Epidermal melanocyte (primary cell): ENCODE results near the gene PLCB4.

Experiments
- DNase-seq: peaks from one replicate; pipeline ENCODE4 v3.0.0; 2011; ENCODE audit warnings: low spot score; ENCODE audit not compliant: insufficient read length

The PLCB4 gene

DNA sequence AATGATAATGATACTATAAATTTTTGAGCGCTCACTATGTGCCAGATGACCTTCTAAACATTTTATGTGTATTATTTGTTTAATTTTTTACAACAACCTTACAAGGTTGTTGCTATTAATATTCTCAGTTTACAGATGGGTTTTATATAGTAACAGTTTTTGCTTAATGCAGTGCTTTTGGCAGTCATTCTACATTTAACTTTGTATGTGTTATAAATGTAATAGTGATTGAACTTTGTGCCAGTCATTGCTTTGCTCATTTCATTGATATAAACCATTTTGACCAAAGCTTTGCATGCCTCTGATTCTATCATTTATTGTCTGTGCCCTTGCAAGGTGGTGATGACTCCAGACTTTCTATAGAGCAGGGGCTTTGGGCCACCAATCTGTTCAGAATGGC, 239.2 kb downstream of the PLCB4 start:
- no peak for DNase-seq

DNA sequence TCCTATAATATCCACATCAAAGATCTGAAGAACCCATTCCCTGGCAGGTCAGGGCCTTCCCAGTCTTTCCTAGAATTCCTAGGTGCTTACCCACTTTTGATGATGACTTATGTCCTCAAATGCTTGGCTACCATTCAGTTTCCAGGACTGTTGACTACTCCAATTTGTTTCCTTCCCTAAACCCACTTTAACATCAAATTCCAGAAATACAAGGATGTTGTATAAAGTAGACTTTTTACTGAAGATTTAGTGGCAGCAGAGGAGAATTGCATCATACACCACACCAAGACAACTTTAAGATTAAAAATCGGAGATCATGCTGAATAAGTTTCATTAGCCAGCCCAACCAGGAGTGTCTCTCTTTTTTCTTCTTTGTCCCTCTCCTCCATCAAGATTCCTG, 242.2 kb downstream of the PLCB4 start:
- DNase-seq: no peak

DNA sequence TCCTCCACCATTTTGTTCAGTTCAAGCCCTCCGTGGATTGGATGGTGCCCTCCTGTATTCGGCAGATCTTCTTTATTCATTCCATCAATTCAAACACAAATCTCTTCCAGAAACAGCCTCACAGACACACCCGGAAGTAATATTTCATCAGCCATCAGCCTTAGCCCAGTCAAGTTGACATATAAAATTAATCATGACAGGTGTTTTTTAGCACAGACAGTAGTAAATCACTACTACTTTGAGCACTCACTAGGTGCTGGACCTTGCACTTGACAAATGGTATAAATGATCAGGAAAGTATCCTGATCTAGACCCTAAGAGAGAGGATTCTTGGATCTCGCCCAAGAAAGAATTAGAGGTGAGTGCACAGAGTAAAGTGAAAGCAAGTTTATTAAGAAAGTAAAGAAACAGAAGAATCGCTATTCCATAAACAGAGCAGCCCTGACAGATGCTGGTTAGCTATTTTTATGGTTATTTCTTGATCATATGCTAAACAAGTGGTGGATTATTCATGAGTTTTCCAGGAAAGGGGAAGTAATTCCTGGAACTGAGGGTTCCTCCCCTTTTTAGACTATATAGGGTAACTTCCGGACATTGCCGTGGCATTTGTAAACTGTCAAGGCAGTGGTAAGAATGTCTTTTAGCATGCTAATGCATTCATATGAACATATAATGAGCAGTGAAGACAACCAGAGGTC, 250.9 kb downstream of the PLCB4 start:
- no peak for DNase-seq

DNA sequence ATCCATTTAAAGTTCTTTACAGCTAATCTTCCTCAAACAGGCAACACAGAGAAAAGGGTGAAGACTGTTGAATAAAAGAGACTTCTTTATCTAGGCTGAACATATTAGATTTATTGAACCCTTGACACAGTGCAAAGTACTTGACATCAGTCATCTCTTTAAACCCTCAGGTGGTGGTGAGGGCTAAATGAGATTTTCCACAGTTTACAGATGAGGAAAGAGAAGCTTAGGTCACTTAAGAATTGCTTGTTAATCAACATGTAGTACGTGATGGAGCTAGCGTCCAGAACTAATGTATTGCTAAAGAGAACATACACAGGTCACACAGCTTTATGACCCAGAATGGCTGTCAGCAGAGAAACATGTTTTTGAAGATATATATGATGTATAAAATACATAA, 252.1 kb downstream of the PLCB4 start:
- no peak for DNase-seq

DNA sequence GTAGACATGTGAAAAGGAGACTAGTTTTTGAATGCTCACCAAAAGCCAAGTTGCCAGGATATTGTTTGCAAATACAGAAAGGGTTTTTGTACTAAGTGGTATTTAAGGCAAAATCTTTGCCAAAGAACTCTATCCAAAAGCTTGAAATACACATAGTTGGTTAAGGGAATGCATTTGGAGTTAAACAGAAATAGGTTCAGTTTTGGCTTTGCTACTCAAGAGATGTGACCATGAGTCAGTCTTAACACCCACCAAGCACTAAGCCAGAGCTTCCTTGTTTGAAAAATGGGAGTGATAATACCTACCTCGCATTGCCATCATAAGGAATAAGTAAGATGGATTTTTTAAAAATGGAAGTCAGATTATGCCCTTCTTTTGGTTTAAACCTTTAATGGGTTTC, 253.8 kb downstream of the PLCB4 start:
- DNase-seq: no peak

DNA sequence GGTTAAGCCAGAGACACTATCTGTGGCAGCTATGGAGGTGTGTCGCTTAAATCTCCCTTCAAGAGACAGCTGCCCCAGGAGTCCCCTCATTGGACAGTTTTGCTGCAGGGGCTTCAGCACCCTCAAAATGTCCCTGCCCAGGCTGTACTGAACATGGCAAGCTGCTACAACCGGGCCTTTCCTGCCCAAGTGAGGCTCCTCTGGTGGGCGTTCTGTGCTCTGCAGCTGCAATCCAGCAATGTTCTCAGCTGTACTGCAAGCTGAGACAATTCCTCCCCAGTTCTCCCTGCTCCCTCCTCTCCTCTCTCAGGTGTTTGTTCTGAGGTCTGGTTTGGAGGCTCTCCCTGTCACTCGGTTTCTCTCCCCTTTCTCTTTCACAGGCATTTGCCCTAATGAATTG, 254.7 kb downstream of the PLCB4 start:
- no peak for DNase-seq

DNA sequence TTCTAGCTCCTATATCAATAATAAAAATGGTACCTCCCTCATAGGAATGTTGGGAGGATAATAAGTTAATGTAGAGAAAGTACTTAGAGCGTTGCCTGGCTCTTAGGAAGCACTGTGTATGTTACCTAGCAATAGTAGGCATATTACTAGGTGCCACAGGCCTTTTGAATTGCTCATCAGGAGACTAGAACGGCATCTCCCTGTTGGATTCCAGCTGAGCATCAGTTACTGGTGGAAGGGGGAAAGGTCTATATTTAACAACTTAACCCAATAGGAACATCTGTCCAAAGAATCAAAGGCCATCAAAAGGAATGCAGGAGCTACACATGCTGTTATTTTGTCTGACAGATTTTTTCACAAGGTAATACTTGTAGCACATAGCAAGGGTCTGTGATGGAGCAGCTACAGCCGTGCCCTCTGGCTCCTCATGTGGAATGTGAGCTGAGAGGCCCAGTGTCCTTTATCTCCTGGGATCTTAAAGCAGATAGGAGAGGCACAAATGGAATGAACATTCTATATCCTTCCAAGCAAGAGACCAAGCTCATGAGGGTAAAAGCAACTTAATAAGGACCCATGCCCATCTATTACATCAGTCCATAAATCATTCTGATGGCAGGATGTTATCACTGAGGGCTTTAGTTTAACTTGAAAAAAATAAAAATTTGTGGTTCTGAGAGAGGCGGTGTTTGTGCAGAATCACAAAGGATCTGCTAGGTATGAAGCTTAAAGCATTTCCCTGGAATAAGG, 260.6 kb downstream of the PLCB4 start:
- no peak for DNase-seq

DNA sequence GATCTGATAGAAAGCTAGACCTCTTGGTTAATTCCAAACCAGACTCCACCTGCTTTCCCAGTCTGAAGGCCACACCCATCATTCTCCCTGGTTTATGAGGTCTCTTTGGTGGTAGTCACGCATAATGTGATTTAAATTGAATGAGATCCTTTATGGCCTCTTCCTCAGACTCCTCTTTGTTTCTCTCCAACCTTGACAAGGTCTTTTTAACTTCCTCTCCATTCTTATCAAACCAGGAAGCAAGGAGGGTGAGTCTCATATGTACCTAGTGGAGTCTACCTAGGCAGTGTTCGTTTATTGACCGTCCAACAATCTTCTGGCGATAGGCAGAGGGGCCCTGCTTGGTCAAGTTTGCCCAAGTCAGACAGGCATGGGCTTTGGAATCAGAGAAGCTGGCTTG, 261.3 kb downstream of the PLCB4 start:
- DNase-seq: no peak

DNA sequence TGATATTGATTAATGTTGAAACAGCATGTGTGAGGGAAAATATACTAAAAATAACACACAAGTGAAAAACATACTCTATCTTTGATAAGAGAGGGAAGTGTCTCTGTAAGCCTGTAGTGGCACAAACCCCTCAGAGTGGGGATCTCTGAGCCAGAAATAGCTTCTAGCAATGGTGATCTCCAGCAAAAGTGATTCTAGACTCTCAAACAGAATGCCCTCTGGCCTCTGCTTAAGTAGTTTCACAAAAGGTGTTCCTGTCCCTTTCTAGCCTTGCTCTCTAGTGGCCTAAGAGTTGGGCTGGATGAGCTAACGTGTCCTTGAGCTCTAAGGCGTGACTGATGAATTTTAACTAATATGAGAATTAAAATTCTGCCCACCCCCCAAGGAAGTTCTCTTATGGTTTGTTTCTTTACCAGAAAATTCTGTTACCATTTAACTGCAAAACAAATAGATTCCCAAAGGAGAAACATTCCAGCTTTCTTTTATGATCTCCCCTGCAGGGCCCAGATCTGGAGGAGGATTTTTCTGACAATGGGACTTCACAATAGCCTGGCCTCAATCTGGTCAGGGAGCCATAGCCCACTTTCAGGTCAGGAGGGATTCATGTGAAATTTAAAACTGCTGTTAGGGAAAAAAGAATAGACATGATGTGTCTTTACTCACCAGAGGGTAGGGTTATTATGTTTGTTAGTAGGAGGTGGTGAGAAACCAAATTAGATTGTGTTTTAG, 263.0 kb downstream of the PLCB4 start:
- no peak for DNase-seq

DNA sequence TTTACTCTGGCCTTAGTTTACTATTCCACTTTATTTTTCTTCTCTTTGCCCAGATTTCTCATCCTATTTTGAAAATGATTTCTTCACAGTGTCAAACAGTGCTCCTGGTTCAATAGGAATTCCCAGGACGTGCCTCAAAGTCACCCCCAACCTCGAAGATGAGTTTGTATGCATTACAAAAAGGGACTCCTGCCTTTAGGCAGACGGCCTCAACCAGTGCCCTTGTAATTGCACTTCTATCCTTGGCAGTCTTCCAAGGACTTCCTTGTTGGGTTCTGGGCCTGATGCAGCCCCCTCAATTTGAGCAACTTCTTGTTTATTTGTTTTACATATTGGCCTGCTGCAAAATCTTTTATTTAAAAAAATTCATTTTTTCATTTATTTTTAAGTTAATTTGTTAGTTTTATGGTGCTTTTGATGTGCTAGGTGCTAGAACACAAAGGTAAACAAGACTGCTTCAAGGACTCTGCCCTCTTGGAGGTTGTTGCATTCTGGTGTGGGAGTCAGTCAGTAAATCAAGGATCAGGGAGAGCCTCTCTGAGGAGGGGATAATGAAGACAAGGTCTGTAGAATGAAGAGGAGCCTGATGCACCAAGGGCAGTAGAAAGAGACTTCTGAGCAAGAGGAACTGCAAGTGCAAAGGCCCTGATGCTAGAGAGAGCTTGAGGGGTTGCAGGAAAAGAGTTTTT, 264.0 kb downstream of the PLCB4 start:
- DNase-seq: no peak

DNA sequence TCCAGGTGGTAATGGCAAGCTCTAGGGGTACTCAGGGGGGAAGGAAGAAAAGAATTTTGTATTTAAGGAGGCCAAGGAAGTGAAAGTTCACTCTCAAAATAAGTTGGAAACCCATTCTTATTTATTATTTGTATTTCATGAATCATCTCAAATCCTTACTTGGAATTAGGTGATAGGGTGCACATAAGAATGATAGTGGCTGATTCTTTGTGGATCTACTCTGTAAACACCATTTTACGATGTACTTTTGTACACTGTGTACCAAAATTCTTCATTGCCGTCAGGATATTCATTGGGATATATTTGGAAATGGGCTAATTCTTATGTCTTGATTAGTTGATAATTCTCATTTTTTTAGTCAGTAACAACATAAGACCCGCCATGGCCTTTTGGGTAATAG, 266.0 kb downstream of the PLCB4 start:
- no peak for DNase-seq

DNA sequence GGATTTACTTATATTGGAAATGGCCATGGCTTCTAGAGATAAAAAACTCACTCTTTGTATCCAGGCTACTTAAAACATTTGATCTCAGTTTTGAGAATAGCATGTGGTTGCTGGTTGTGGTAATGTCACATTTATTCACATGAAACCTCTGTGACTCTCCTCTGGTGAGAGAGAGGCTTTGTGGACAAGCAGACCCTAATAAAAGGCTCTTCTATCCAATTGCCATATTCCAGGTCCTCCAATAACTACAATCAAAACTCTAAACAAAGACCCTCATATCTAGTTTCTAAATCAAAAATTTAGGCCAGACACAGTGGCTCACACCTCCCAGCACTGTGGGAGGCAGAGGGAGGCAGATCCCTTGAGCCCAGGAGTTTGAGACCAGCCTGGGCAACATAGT, 269.2 kb downstream of the PLCB4 start:
- no peak for DNase-seq

DNA sequence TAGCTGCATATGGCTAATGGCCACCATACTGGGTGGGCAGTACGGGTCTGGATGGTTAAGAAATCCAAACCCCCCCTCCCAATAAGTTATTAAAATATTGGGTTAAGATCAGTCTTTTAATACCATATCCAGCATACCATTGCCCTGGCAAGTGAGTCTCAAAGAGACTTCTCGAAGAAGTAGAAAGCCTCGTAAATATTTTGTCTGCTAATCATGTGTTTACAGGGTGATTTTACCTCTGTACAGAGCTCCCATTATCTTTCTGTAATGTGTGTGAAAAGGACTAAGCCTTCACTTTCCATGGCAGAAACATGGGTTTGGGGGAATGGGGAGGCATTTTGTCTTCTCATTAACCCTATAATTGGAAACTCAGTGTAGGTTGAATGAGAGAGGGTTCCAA, 270.8 kb downstream of the PLCB4 start:
- no peak for DNase-seq

DNA sequence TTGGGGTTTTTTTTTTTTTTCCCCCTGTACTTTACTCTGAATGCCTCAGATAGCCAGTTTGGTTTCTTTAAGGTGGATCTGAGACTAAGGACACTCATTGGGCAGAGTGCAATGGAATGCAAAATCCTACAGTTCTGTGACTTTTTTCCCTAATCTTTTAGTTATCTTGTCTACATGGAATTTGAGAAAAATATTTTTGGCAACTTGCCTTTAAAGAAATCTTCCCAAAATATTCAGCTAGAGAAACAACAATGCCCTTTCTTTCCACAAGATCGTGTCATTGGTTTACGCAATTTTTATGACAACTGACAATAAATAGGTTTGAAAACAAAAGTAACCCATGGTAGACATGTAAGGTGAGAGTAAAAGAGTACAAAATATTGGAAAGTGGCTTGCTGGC, 273.8 kb downstream of the PLCB4 start:
- no peak for DNase-seq

DNA sequence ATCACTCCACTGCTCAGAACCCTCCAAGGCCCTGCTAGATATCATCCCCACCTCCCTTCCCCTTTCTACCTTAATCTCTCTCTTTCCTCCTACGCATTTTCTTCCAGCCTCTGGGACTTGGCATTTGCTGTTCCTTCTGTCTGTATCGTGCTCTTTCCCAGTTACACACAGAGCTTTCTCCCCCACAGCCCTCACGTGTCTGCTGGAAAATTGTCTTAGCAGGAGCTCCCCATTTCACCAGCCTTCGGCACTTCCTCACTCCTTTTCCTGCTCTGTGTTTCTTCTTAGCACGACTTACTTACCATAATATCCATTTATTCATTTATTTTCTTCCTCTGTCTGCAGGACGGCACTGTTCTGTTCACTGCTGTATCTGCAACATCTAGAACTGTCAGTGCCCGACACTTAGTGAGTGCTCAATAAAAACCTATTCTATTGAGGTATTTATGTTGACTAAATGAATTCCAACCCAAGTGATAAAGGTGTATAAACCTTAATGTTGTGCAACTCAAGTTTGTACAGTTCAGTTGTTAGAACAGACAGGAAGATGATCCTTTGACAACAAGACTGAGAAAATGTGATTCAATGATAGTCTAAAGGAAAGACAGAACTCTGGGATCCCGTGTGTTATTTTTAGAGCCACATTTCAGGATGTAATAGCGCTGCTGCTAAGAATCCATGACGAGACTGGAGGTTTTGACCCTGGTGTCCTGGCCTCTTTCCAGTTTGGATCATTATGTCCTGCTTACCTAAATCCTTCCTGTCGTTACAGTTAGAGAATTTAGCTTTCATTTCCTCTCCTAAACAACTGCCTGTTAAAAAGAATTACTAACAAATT, 275.4 kb downstream of the PLCB4 start:
- no peak for DNase-seq

DNA sequence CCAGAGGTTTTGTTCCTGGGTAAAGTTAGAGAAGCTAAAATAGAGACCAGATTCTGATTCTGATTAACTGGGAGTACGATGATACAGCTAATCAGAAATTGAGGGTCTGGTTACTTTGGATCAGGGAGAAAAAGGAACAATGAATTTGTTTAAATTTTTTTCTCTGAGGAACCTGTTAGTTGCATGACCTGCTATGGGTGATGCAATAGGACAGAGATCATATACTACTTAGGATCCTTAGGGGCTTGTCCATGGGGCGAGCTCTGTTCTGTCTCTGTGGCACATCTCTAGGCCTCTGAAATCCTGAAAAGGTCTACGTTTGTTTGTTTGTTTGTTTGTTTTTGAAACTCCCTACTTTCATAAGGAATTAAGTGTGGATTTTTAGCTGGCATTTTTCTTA, 279.4 kb downstream of the PLCB4 start:
- no peak for DNase-seq

DNA sequence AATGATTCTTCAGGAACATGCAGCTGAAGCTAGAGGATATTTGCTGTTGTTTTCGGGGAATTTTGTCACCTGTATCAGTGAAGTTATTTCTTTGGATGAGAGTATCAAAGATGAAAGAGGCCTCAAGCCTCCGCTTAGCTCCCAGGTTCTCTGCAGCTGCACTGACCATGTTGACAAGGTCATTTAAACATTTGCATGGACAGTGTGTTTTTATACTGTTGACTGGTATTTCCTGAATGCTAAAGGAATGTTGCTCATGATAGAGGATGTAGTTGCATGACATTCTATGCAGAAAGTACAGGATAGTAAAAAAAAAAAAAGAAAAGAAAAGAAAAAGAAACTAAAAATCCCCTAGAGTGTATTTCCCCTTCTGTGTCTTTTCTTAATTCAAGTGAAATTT, 279.9 kb downstream of the PLCB4 start:
- no peak for DNase-seq

DNA sequence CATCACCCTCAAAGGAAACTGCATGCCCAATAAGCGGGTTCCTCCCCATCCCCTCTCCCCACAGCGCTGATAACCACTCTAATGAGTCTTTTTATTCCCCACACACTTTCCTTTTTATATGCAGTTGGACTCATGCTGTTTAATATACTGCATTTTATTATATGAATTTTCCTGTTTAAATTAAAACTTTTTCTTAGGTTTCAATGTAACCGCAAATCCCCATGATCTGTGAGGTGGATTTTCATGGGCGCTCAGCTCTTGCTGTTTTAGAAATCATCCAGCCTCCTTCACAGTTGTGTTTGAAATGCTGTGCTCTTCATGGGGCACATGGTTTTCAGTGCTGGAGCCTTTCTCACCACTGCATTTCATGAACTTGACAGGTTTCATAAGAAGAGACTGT, 280.4 kb downstream of the PLCB4 start:
- DNase-seq: no peak

DNA sequence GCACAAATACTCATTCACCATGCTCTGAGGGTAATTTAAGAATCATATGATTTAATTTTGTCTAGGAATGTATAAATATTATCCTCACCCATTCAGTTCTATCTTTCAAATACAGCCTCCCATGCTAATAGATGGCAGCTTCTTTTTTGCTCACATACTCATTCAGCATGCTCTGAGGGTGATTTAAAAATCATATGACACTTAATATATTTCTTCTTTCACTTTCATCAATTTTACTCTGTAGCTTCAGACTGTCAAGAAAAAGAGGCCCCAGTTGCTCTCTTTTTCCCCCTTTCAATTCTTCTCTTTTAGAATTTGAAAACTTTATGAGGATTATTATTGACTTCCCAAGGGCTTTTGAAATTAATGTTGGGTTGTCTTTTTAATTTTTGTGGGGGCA, 283.9 kb downstream of the PLCB4 start:
- no peak for DNase-seq

DNA sequence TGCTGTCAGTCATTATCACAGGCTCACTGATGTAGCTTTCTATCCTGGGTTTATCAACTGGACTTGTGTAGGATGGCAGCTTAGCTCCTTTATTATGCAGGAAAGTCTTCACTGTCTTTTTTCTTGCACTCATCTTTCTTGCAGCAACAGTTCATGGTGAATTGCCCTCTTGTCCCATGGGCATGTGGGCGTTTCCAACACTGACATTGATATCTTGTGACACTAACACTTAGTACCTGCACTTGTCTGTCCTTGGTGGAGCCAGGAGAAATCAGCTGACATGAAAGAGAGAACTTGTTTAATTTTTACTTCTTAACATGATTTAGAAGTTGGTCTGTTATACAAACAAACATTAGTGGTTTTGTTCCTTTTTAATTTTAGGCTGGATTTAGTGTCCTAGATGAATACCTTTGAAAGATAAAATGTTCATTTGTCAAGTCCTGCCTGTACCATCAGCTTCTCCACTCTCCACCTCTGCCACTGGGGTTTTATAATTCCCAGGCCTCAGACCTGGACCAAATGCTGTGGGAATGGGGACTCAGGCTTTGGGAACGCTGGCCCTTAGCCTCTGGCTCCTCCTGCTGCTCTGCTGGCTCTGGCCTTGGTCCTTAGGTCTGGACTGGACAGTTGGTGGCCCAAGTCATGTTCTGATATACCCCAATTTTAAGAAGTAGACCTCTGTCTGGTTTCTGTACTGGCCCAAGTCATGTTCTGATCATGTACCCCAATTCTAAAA, 284.5 kb downstream of the PLCB4 start:
- DNase-seq: no peak

DNA sequence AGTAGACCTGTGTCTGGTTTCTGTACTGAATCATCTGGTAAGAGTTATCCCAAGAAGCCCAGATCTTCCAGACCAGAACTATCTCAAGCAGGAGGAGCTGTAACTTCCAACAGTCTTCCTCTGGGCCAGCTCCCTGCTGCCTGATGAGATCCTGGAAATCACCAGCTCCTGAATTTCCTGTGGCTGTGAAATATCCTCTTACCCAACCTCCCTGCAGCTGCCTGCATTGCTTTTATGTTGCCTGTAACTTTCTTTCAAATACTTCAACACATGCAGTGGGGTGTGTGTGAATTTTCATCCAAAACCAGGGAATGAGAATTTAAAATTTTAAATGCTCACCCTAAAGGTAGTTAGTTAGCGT, 285.0 kb downstream of the PLCB4 start:
- no peak for DNase-seq
